GM12878 (cell line): ENCODE measurements around the gene NELFB. TPM values are rescaled to one million over a fixed set of nuclear protein-coding genes. Genes with fewer than 3 reads are reported as not detected.
A peak's percentile ranks its signal among the peaks of the same experiment; 100 is the strongest.

Experiments used
- BCL11A ChIP-seq: IDR thresholded peaks from 2 replicates; pipeline ENCODE4 v1.6.1; 2011; ENCODE audit warnings: low read depth, low read length
- DPF2 ChIP-seq: fragments of 450-650 bp; IDR thresholded peaks from 2 replicates; pipeline ENCODE4 v1.6.1; 2017; ENCODE audit warnings: mild to moderate bottlenecking
- EED ChIP-seq: sonication (generic); IDR thresholded peaks from 2 replicates; pipeline ENCODE4 v1.6.1; 2016; ENCODE audit warnings: antibody characterized with exemption, low read depth
- ESRRA ChIP-seq: IDR thresholded peaks from 2 replicates; pipeline ENCODE4 v1.6.1; 2012; ENCODE audit warnings: mild to moderate bottlenecking, low read length, improper control_type of control experiment
- EZH2 ChIP-seq: IDR thresholded peaks from 2 replicates; pipeline ENCODE4 v1.6.1; 2012; ENCODE audit warnings: low read depth, mild to moderate bottlenecking, control low read depth, inconsistent platforms, low read length, borderline replicate concordance; ENCODE audit not compliant: control insufficient read depth
- FOS ChIP-seq: IDR thresholded peaks from 3 replicates; pipeline ENCODE4 v1.6.1; 2011; ENCODE audit warnings: borderline replicate concordance; ENCODE audit not compliant: insufficient read length; ENCODE audit errors: extremely low read depth
- FOXM1 ChIP-seq: IDR thresholded peaks from 2 replicates; pipeline ENCODE4 v1.6.1; 2012; ENCODE audit warnings: low read depth, mild to moderate bottlenecking, inconsistent platforms, low read length, moderate library complexity
- IKZF1 ChIP-seq: fragments of 450-650 bp; conservative IDR thresholded peaks from 2 replicates; pipeline ENCODE4 v1.6.1; 2017; ENCODE audit warnings: antibody characterized with exemption, mild to moderate bottlenecking
- NBN ChIP-seq: fragments of 450-650 bp; IDR thresholded peaks from 2 replicates; pipeline ENCODE4 v1.6.1; 2016
- POLR2A ChIP-seq: IDR thresholded peaks from 2 replicates; pipeline ENCODE4 v1.6.1; 2011; ENCODE audit warnings: low read depth, mild to moderate bottlenecking, low read length
- POU2F2 ChIP-seq: IDR thresholded peaks from 3 replicates; pipeline ENCODE4 v1.6.1; 2011; ENCODE audit warnings: low read depth, mild to moderate bottlenecking, low read length, borderline replicate concordance
- RAD51 ChIP-seq: fragments of 450-650 bp; IDR thresholded peaks from 2 replicates; pipeline ENCODE4 v1.6.1; 2016; ENCODE audit warnings: moderate library complexity, mild to moderate bottlenecking, inconsistent platforms
- RCOR1 ChIP-seq: conservative IDR thresholded peaks from 2 replicates; pipeline ENCODE4 v1.6.1; 2012; ENCODE audit warnings: low read depth, low read length, improper control_type of control experiment
- YBX1 ChIP-seq: fragments of 450-650 bp; IDR thresholded peaks from 2 replicates; pipeline ENCODE4 v1.6.1; 2016; ENCODE audit warnings: antibody characterized with exemption
- polyA plus RNA-seq, 11 experiments: library from polyadenylated mRNA; depleted of rRNA in 4 of 11; unstranded in 6 of 11; stranded (reverse) in 5 of 11; fragments of >200 nt; fragmentation: Nextera tagmentation in 4 of 11; fragmentation: Illumina TruSeq in 1 of 11; extraction: Ambion mirVana in 4 of 11; extraction: Trizol in 1 of 11; gene quantifications; 1 replicate in 1 of 11; 2 replicates in 10 of 11; pipeline versions ENCODE4 v1.2.1 to v1.2.3, GENCODE V29; 2011 to 2016; ENCODE audit warnings: inconsistent platforms in 2 of 11, missing spikeins in 2 of 11, low read depth in 1 of 11
- total RNA-seq, 4 experiments: library from RNA; depleted of rRNA in 3 of 4; stranded (reverse); fragments of >200 nt in 3 of 4; fragmentation: Illumina TruSeq in 1 of 4; extraction: Trizol in 1 of 4; gene quantifications; 2 replicates each; pipeline versions ENCODE4 v1.2.1 to v1.2.3, GENCODE V29; 2013 to 2021
- TF ChIP-seq, protein P1 (sequence below): fragments of 450-650 bp; conservative IDR thresholded peaks from 2 replicates; pipeline ENCODE4 v1.6.1; 2017; ENCODE audit warnings: mild to moderate bottlenecking, moderate library complexity
- TF ChIP-seq, protein P2 (sequence below): IDR thresholded peaks from 2 replicates; pipeline ENCODE4 v1.6.1; 2012; ENCODE audit warnings: mild to moderate bottlenecking, low read depth, low read length
- TF ChIP-seq, protein P3 (sequence below): fragments of 150-350 bp; IDR thresholded peaks from 2 replicates; pipeline ENCODE4 v1.6.1; 2016; ENCODE audit warnings: low read depth, low read length
- TF ChIP-seq, protein P4 (sequence below): IDR thresholded peaks from 2 replicates; pipeline ENCODE4 v1.6.1; 2011; ENCODE audit warnings: mild to moderate bottlenecking, low read depth, low read length, moderate library complexity; ENCODE audit not compliant: insufficient replicate concordance
- TF ChIP-seq, protein P5 (sequence below), 3 experiments: IDR thresholded peaks in 2 of 3; conservative IDR thresholded peaks in 1 of 3; 2 replicates each; pipeline ENCODE4 v1.5.1; 2011; ENCODE audit warnings: low read depth in 3 of 3, low read length in 3 of 3, mild to moderate bottlenecking in 3 of 3, control low read depth in 2 of 3, moderate library complexity in 2 of 3, inconsistent platforms in 1 of 3, mixed read lengths in 1 of 3; ENCODE audit not compliant: control insufficient read depth in 2 of 3, insufficient read depth in 1 of 3; ENCODE audit errors: extremely low read depth in 1 of 3

Gene NELFB
- total and polyA plus RNA-seq, 10 of the 15 experiments (the other 5 are each of a cell fraction or from before 2014, with no cell fraction given) = 0.19 to 63.4 (median 30.9) TPM

DNA sequence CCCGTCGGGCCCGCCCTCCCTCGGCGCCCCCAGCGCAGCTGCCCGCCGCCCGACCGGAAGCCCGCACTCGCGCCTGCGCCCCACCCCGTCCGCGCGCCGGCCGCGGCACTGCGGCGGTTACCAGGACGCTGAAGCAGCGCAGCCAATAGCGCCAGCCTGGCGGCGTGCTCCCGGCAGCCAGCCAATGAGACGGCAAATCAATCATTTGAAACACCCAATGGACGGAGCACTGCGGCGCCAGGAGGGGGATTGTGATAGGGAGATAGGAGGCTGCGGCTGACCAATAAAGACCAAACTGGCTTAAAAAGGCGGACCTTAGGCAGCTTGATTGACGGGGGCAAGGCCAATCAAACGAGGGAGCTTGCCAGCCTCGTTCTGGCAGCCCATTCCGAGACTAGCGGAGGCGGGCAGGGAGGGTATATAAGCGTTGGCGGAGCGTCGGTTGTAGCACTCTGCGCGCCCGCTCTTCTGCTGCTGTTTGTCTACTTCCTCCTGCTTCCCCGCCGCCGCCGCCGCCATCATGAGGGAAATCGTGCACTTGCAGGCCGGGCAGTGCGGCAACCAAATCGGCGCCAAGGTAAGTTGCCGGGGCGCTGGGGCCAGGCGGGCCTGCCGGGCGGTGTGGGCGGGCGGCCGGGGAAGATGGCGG, 14.2 kb upstream of the NELFB start, which contains the start of gene TUBB4B (continued):
- TF ChIP-seq, protein P1, sequence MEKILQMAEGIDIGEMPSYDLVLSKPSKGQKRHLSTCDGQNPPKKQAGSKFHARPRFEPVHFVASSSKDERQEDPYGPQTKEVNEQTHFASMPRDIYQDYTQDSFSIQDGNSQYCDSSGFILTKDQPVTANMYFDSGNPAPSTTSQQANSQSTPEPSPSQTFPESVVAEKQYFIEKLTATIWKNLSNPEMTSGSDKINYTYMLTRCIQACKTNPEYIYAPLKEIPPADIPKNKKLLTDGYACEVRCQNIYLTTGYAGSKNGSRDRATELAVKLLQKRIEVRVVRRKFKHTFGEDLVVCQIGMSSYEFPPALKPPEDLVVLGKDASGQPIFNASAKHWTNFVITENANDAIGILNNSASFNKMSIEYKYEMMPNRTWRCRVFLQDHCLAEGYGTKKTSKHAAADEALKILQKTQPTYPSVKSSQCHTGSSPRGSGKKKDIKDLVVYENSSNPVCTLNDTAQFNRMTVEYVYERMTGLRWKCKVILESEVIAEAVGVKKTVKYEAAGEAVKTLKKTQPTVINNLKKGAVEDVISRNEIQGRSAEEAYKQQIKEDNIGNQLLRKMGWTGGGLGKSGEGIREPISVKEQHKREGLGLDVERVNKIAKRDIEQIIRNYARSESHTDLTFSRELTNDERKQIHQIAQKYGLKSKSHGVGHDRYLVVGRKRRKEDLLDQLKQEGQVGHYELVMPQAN = peak; percentile 96
- TF ChIP-seq, protein P2, sequence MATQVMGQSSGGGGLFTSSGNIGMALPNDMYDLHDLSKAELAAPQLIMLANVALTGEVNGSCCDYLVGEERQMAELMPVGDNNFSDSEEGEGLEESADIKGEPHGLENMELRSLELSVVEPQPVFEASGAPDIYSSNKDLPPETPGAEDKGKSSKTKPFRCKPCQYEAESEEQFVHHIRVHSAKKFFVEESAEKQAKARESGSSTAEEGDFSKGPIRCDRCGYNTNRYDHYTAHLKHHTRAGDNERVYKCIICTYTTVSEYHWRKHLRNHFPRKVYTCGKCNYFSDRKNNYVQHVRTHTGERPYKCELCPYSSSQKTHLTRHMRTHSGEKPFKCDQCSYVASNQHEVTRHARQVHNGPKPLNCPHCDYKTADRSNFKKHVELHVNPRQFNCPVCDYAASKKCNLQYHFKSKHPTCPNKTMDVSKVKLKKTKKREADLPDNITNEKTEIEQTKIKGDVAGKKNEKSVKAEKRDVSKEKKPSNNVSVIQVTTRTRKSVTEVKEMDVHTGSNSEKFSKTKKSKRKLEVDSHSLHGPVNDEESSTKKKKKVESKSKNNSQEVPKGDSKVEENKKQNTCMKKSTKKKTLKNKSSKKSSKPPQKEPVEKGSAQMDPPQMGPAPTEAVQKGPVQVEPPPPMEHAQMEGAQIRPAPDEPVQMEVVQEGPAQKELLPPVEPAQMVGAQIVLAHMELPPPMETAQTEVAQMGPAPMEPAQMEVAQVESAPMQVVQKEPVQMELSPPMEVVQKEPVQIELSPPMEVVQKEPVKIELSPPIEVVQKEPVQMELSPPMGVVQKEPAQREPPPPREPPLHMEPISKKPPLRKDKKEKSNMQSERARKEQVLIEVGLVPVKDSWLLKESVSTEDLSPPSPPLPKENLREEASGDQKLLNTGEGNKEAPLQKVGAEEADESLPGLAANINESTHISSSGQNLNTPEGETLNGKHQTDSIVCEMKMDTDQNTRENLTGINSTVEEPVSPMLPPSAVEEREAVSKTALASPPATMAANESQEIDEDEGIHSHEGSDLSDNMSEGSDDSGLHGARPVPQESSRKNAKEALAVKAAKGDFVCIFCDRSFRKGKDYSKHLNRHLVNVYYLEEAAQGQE = no peak; the same call in 1 of the 2 replicates
- TF ChIP-seq ESRRA (peak; percentile 58; the same call in 1 of the 2 replicates), EZH2 (no peak), RCOR1 (no peak; the same call in 1 of the 2 replicates), BCL11A (no peak), DPF2 (peak; percentile 100), FOXM1 (no peak), FOS (peak; percentile 99), POLR2A (no peak), EED (no peak), POU2F2 (peak; percentile 97), IKZF1 (no peak; the same call in none of the 2 replicates), RAD51 (no peak), NBN (peak; percentile 55), YBX1 (no peak)
- TF ChIP-seq, protein P3, sequence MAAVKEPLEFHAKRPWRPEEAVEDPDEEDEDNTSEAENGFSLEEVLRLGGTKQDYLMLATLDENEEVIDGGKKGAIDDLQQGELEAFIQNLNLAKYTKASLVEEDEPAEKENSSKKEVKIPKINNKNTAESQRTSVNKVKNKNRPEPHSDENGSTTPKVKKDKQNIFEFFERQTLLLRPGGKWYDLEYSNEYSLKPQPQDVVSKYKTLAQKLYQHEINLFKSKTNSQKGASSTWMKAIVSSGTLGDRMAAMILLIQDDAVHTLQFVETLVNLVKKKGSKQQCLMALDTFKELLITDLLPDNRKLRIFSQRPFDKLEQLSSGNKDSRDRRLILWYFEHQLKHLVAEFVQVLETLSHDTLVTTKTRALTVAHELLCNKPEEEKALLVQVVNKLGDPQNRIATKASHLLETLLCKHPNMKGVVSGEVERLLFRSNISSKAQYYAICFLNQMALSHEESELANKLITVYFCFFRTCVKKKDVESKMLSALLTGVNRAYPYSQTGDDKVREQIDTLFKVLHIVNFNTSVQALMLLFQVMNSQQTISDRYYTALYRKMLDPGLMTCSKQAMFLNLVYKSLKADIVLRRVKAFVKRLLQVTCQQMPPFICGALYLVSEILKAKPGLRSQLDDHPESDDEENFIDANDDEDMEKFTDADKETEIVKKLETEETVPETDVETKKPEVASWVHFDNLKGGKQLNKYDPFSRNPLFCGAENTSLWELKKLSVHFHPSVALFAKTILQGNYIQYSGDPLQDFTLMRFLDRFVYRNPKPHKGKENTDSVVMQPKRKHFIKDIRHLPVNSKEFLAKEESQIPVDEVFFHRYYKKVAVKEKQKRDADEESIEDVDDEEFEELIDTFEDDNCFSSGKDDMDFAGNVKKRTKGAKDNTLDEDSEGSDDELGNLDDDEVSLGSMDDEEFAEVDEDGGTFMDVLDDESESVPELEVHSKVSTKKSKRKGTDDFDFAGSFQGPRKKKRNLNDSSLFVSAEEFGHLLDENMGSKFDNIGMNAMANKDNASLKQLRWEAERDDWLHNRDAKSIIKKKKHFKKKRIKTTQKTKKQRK = peak; percentile 95
- TF ChIP-seq, protein P4, sequence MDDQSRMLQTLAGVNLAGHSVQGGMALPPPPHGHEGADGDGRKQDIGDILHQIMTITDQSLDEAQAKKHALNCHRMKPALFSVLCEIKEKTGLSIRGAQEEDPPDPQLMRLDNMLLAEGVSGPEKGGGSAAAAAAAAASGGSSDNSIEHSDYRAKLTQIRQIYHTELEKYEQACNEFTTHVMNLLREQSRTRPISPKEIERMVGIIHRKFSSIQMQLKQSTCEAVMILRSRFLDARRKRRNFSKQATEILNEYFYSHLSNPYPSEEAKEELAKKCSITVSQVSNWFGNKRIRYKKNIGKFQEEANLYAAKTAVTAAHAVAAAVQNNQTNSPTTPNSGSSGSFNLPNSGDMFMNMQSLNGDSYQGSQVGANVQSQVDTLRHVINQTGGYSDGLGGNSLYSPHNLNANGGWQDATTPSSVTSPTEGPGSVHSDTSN = peak; percentile 100
- TF ChIP-seq, protein P5, sequence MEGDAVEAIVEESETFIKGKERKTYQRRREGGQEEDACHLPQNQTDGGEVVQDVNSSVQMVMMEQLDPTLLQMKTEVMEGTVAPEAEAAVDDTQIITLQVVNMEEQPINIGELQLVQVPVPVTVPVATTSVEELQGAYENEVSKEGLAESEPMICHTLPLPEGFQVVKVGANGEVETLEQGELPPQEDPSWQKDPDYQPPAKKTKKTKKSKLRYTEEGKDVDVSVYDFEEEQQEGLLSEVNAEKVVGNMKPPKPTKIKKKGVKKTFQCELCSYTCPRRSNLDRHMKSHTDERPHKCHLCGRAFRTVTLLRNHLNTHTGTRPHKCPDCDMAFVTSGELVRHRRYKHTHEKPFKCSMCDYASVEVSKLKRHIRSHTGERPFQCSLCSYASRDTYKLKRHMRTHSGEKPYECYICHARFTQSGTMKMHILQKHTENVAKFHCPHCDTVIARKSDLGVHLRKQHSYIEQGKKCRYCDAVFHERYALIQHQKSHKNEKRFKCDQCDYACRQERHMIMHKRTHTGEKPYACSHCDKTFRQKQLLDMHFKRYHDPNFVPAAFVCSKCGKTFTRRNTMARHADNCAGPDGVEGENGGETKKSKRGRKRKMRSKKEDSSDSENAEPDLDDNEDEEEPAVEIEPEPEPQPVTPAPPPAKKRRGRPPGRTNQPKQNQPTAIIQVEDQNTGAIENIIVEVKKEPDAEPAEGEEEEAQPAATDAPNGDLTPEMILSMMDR (IDR thresholded peaks at IDR 0.05 in 2 of 3, conservative IDR thresholded peaks at IDR 0.05 in 1 of 3; ENCODE audit: control insufficient read depth in 2 of 3, extremely low read depth in 1 of 3, insufficient read depth in 1 of 3, low read depth in 3 of 3, low read length in 3 of 3) = no peak
